Inferior parietal cortex (tissue), 1 donor: ENCODE data around the gene ZNF487.
"Not testable (repeated sequence)": the region's sequence is repeated elsewhere in the genome, so short reads cannot be mapped to it uniquely, and the experiment has no call there.

Experiments used
- DNase-seq: peaks from one replicate; pipeline ENCODE4 v3.0.0-alpha.2; 2016; ENCODE audit errors: extremely low spot score

Gene ZNF487

DNA sequence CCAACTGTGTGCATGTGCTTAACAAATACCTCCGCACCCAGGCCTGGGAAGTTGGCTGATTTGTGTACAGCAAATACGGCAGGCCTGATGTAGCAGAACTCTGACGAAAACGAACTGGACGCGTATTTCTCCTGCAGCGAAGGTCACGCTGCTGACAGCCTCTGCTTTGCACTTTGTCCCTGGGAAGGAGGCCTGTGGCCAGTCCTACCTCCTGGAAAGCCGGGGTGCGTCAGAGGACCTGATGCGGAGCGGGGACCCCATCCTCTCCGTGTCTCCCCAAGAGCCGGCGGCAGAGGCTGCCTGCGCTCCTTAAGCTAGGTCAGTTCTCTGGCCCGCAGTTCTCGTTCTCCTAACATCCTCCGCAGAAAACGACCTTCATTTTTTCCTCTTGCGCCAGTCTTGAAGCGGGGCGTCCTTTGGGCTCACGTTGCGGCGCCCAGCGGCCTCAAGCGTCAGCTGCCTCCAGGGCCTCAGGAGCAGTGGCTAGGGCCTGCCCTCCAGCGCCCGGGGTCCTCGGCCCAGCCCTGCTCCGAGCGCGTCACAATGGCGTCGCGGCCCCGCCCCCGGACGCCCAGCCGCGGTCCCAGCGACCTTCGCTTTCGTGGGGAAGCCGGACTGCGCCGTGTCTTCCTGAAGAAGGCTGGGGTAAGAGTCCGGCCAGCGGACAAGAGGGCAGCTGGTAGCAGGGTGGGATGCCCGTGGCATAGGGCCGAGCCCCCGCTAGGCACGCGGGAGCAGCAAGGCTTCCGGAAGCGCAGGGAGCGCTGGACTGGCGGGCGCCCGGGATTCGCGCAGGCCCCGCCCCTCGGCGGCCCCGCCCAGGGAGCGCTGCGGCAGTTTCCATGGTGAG lies at the start of gene ZNF487:
Gene ZNF487 (plus strand): TSS at position 821 of the 850 bp plus-strand sequence. CDS start 38,703 bp downstream, outside the sequence.
- DNase-seq = peak; percentile 86

DNA sequence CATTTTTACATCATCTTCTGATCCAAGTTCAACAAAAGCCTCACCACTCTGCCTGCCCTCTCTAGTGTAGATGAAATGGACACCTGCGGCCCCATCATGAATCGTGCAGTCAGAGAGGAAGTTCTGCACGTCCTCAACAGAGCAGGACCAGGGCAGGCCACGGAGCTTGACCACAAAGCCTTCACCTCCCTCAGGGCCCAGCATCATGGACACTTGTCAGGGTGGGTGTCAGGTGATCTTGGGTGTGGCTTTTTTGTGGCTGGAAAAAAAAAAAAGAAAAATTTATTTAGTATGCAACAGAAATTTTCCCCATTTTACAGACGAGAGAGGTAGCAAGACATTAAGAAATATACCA lies 49.3 kb upstream of the ZNF487 start:
- no peak for DNase-seq

DNA sequence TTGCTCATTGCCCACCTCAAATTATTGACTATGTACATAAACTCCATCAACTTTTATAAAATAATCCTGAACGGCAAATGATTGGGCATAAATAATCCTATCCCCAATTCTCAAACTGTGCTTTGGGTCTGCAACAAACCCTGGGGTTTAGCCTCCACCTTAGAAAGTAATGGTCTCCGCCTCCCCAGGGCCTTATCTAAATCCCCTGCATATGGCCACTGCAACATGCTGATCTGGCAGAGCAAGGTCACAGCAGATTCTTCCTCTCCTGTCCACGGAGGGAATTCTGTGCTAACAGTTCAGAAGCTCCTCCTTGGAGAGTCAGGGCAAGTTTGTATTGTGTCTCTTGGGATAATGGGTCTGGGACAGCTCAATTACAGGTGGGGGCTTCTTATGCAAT lies 47.0 kb upstream of the ZNF487 start:
- no peak for DNase-seq

DNA sequence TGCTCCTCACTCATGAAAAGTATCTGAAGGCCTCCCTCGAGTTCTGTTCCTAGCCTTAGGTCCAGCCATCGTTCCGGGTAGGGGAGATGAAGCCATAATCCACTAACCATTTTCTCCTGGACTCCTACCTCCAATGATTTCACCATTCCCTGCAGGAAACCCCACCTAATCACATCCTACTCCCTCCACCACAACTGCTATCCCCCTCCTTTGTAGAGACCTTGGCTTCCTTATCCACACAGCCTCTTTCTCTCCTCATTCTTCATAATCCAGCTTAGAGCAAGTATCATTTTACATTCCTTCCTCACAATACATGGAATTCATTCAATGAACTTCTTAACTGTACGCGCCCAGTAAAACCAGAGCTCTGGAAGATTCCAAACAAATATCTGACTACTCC lies 46.6 kb upstream of the ZNF487 start:
- DNase-seq = no peak

DNA sequence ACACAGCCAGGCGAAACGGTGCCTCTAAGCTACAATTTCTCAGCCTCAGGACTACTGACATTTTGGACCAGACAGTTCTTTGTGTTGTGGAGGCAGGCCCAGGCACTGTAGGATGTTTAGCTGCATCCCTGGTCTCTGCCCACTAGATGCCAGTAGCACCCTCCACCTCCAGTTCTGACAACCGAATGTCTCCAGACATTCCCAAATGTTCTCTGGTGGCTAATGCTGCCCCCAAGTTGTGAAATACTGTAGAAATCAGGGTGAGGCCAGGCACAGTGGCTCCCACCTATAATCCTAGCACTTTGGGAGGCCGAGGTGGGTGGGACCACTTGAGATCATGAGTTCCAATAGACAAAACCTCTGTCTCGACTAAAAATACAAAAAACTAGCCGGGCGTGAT lies 46.2 kb upstream of the ZNF487 start:
- DNase-seq = peak; percentile 75

DNA sequence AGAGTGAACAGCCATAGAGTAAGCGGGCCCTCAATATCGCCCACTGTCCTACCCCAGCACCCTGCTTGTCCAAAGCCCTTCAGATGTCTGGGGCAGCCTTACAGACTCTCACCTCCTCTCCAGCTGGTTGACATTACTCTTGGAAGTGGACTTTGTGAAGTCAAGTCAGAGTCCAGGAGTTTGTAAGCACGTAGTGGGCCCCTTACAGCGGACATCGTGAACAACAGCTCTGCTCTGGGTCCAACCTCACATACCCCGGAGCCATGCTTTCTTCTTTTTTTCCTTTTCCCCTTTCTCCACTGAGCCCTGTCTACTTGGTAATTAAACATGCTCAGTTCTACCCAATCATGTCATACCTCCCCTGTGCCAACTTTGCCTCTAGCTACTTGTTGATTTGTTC lies 45.4 kb upstream of the ZNF487 start:
- no peak for DNase-seq

DNA sequence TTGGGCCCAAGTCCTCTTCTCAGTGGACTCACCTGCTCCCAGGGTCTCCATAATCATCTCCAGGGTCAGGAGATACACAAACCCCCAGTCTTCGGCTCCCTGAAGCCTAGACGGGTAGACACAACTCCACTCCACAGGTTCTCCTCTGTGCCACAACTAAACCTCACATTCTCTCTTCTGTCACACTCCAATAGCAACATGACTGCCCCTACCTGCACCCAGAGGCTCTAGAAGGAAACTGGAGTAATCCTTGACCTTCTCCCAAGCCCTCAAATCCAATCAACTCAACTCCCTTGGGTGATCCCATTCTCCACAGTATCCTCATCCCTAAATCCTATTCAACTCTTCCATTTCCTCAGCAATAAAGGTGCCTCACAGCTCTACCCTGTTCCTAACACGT lies 44.2 kb upstream of the ZNF487 start:
- no peak for DNase-seq

DNA sequence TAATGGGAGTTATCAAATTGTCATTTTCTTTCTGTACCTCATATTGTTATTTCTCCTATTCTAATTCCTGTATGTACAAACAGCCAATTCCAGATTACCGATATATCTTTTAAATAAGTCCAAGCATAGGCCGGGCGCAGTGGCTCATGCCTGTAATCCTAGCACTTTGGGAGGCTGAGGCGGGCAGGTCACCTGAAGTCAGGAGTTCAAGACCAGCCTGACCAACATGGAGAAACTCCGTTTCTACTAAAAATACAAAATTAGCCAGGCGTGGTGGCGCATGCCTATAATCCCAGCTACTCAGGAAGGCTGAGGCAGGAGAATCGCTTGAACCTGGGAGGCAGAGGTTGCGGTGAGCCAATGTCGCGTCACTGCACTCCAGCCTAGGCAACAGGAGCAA lies 43.7 kb upstream of the ZNF487 start:
- DNase-seq = not testable (repeated sequence)

DNA sequence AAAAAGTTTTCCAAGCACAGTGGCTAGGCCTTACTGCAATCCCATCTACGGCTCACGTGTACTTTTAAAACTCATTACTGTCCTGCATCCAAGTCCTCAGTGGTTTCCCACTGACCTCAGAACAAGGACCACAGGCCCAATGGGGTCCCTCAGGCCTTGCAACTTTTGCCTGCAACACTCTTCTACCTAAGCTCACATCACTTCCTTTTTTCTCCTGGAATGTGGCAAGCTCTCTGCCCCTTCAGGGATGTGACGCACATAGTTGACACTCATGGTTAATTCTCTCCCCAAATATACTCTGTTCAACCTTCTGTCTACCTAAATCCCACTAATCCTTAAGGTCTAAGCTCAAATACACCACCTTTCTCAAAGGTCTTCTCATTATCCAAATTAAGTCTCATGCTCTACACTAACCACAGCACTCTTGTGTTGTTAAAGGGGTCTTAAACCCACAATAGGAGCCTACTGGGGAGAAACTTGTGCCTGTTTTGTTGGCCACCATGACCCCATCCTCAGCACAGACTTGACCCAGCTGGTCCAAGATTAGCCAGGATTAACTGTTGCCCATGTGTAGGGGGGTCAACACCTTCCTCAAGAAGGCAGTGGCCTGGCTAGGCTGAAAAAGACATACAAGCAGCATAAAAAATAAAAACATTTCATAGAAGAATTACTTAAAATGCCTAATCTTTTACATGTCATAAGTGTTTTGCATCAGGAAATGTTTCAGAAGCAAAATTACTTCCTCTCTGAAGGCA lies 43.1 kb upstream of the ZNF487 start:
- no peak for DNase-seq

DNA sequence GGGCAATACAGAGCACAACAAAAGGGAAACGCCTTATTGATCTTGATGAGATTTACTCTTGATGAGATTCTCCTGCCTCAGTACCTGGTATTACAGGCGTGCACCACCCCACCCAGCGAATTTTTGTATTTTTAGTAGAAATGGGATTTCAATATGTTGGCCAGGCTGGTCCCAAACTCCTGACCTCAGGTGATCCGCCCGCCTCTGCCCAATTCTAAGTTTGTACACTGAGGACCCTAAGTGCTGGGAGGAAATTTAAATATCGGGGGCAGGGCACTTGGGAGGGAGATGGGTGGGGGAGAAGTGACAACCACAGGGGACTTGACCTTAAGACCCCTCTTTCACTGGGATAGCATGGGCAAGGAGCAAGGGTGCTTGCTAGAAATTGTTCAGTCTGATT lies 42.0 kb upstream of the ZNF487 start:
- no peak for DNase-seq

DNA sequence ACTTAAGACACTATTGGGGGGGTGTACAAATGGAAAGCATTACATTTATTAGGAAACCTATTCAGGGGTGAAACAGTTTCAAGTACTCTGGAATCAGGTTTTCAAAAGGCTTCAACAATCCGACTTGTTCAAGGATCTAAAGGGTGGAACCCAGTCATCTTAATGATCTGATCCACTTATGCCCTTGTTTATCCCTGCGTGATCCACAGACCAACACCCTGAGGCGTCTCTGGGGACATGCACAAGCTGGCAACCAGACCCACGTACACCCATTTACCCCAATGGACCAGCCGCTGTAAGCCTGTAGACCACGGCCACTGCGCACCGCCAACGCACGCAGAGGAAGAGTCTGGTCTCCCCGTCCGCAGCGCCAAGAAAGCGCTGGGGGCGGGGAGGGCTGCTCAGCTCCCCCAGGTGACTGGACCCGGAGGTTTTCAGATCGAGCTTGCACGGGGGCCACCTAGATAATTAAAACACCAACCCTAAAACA lies 41.3 kb upstream of the ZNF487 start:
- no peak for DNase-seq

DNA sequence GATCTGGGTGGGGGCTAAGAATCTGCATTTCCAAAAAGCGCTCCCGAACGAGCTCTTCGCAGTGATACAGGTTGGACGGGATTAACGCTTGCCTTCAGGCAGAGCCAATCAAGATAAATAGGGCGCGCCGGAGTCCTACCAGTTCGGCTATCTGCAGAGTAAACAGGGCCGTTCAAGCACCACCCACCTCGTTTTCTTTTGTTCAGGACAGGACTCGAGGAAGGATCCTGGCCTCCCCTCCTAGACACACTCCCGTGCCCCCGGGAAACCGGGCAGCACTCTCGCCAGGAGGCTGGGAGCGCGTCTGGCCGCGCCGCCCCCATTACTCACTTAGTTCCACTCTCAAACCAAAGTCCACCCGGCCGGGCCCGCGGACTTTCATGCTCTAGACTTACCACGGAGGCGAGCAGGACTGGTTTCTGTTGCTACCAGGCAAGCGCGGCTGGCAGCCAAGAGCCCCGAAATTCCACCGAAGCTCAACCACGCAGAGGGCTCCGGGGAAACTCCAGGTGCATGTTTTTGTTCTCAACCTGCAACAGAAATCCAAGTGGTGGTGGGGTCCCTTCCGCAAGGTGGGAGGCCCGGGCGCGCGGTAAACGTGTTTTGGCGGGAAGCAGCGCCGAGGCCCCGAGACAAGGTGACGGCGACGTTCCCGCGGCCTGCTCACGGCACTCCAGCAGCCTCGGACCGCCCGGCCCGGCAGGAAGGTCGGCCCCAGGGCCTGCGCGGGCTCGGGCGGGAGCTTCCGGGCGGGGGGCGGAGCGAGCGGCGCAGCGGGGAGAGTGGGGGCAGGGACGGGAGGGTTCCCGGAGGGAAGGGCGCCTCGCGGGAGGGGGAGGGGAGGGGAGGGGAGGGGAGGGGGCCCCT lies 40.6 kb upstream of the ZNF487 start:
- DNase-seq = peak; percentile 49

DNA sequence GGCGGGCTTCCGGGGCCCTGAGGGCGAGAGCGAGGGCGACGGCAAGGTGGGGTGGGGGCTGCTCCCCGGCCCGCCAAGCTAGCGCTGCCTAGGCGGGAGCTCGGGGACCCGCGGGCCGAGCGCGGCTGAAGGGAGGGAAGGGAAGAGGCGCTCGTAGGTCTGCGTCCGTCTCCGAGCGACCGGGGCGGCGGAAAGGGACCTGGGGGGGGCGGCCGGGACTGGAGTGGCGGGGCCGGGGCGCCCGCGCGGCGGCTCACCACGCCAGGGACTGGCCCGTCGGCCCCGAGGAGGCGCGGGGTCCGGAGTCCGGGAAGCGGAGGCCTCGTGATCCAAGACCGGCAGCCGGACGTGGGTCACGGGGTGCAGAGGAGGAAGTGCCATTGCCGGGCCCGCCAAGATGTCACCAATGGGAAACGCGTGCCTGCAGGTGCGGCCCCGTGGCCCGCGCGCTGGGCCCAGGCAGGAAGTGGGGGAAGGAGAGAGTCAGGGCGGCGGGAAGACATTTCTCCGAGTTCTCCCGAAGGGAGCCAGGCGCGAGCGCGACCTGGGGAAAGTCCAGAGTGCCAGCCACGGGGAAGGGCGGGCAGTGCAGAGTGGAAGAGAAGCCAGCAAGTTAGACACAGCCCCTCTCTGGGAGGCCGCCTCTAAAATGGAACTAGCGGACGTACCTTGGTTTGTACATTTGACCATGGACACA lies 39.8 kb upstream of the ZNF487 start:
- peak; percentile 74 for DNase-seq

DNA sequence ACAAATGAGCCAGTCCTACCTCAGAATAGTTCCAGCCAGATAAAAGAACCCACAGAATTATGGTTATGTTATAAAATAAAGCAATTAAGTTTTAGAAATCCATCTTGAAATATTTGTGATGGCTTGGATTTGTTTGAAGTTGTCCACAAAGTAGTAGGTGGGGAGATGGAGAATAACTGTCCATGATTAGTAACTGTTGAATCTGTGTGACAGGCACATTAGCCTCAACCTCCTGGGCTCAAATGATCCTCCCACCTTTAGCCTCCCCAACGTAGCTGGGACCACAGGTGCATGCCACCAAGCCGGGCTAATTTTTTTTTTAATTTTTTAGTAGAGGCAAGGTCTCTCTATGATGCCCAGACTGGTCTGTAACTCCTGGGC lies 38.0 kb upstream of the ZNF487 start:
- no peak for DNase-seq

DNA sequence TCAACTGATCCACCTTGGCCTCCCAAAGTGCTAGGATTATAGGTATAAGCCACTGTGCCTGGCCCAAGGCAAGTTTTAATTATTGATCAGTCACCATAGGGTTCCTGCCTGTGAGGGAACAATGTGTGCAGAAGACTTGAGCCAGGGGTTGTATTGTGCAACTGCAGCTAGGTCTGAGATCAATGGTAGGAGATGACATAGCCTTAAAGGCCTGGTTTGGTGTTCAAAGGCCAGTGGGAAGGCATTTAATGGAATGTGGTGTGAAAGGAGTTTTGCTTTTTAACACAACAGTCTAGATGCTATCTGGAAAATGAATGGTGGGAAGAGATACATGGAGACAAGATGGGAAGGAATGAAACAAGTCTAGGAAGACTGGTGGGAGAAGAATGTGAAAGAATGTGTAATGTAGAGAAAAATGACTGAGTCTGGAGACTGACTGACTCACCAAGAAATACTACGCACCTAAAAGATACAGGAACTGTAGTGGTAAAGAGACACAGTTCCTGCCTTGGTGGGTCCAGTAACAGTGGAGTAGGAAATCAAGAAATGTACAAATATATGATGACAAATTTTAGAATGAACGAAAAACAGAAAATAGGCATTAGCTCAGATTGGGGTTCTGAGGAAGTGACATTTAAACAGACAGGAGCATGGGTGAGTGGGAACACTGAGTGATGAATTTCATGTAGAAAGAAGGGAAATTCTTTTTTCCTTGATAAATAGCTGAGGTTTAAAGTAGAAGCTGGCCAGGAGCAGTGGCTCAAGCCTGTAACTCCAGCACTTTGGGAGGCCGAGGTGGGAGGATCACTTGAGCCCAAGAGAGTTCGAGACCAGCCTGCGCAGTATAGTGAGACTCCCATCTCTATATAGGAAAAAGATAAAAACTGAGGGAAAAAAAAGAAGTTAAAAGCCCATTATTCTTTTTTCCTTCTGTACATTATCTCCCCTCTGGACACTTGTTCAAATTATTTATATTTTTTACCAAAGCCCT lies 37.3 kb upstream of the ZNF487 start:
- DNase-seq = no peak

DNA sequence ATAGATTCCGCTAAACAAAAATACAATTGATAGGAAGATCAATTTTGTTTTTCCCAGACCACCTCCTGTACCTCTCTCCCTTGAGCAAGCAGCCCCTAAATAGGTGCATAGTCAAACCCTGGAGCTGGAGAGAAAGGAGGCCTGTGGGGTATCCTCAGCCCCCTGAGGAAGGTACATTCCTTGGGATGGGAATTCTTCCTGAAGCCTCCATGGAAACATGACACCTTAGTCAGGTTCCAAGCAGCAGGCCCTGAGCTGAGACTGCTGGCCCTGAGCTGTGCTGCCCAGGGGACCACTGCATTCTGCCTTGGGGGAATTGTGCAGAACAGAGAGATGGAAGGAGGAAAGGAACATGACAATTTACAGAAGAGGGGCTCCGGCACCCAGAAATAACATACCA lies 35.3 kb upstream of the ZNF487 start:
- DNase-seq = no peak

DNA sequence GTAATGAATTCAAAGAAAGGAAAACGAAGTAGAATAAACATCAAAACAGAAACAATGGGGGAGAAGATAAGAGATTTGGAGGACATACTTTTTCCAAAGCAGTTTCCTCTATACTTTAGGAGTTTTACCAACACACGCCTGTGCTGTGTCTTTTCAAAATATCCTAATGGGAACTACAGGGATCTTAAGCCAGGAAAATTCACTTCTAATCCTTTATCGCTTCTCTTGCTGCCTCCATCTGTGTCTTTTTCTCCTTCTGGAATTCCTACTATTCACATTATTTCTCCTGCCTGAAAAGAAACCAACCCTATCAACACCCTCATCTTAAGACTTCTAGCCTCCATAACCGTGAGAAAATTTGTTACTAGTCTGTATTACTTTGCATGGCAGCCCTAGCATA lies 34.7 kb upstream of the ZNF487 start:
- no peak for DNase-seq

DNA sequence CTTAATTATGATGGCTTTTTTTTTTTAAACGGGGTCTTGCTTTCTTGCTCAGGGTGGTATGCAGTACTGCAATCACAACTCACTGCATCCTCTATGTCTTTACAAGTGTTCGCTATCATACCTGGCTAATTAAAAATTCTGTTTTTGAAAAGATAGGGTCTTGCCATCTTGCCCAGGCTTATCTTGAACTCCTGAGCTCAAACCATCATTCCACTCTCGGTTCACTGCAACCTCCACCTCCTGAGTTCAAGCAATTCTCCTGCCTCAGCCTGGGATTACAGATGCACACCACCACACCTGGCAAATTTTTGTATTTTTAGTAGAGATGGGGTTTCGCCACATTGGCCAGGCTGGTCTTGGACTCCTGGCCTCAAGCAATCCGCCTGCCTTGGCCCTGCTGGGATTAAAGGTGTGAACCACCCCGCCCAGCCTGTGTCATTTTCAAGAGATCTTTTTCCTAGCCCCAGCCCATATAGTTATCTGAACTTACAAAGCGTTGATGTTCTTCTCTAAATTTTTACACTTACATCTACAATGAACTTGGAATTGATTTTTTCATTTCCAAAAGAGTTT lies 33.9 kb upstream of the ZNF487 start:
- no peak for DNase-seq

DNA sequence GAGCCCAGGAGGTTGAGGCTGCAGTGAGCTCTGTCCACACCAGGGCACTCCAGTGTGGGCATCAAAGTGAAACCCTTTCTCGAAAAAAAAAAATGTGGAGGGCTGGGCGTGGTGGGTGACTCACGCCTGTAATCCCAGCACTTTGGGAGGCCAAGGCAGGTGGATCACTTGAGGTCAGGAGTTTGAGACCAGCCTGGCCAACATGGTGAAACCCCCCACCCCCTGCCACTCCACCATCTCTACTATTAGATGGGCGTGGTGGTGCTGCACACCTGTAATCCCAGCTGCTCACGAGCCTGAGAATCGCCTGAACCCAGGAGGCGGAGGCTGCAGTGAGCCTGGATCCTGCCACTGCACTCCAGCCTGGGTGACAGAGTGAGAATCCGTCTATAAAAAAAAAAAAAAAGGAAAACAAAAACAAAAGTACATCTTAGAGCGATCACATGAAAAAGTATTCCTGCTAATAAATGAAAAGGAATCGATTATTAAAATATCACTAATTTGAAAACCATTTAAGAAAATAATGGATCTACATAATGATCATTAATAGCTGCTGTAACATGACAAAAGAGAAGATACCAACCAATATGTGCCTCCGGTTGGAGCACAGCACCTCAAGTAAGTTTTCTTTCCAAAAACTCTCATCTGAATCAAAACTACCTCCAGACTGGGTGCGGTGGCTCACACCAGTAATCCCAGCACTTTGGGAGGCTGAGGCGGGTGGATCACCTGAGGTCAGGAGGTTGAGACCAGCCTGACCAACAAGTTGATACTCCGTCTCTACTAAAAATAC lies 32.8 kb upstream of the ZNF487 start:
- DNase-seq = no peak
